Vagina (tissue), 2 donors: ENCODE results near the gene DNAJC22.

Experiments used
- POLR2AphosphoS5 ChIP-seq, 2 donors: sonication (generic); formaldehyde crosslinking; IDR thresholded peaks; one replicate each; pipeline ENCODE4 v1.9.0; 2017; ENCODE audit warnings: antibody characterized with exemption in 2 of 2, mild to moderate bottlenecking in 2 of 2, low read depth in 1 of 2; ENCODE audit not compliant: insufficient read depth in 1 of 2
- TF ChIP-seq, protein P1 (sequence below), 3 experiments: fragments of 450-650 bp in 2 of 3; fragments of 200-600 bp in 1 of 3; sonication (generic) in 1 of 3; IDR thresholded peaks; one replicate each; pipeline ENCODE4 v1.5.1; 2017 to 2019; ENCODE audit warnings: antibody characterized with exemption in 3 of 3, mild to moderate bottlenecking in 2 of 3, moderate library complexity in 2 of 3

DNA sequence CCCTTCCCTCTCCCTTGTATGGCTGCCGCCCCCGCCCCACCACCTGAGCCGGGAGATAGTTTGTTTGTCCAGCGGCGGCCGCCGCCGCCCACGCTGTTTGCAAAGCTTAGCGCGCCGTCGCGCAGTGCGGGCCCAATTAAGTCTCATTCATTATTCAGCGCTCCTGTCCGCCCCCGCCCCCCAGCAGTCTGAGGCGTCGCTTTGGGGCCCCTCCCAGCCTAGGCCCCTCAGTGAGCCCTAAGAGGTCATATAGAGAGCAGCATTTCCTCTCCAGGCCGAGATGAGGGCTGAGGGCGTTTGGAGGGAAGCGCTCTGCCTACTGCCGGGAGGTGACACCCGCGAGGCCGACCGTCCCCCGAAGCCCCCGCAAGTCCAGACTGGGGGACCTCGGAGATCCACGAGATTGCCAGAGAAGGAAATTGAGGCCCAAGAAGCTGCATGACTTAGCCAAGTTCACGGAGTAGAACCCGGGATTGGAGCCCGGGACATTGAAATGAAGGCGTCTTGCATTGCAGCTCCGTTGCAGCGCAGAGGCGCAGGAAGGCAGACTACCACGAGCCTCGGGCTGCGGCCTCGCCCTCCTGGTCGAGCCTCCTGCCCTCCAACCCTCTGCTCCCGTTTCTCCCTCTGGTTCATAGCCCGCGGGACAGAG, at the start of gene DNAJC22:
- TF ChIP-seq, protein P1, sequence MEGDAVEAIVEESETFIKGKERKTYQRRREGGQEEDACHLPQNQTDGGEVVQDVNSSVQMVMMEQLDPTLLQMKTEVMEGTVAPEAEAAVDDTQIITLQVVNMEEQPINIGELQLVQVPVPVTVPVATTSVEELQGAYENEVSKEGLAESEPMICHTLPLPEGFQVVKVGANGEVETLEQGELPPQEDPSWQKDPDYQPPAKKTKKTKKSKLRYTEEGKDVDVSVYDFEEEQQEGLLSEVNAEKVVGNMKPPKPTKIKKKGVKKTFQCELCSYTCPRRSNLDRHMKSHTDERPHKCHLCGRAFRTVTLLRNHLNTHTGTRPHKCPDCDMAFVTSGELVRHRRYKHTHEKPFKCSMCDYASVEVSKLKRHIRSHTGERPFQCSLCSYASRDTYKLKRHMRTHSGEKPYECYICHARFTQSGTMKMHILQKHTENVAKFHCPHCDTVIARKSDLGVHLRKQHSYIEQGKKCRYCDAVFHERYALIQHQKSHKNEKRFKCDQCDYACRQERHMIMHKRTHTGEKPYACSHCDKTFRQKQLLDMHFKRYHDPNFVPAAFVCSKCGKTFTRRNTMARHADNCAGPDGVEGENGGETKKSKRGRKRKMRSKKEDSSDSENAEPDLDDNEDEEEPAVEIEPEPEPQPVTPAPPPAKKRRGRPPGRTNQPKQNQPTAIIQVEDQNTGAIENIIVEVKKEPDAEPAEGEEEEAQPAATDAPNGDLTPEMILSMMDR (IDR thresholded peaks at IDR 0.05) = no peak
- no peak for TF ChIP-seq POLR2AphosphoS5 (IDR thresholded peaks at IDR 0.05; ENCODE audit: insufficient read depth in 1 of 2, low read depth in 1 of 2)
